ENCODE data around the gene EZH1. TPM values are rescaled to one million over a fixed set of nuclear protein-coding genes. Genes with fewer than 3 reads are reported as not detected.
A peak's percentile ranks its signal among the peaks of the same experiment; 100 is the strongest.

Gene EZH1
- total RNA-seq, 4 donors from 2014 or later, result 32.7 to 71.9 (median 43.9) TPM

DNA sequence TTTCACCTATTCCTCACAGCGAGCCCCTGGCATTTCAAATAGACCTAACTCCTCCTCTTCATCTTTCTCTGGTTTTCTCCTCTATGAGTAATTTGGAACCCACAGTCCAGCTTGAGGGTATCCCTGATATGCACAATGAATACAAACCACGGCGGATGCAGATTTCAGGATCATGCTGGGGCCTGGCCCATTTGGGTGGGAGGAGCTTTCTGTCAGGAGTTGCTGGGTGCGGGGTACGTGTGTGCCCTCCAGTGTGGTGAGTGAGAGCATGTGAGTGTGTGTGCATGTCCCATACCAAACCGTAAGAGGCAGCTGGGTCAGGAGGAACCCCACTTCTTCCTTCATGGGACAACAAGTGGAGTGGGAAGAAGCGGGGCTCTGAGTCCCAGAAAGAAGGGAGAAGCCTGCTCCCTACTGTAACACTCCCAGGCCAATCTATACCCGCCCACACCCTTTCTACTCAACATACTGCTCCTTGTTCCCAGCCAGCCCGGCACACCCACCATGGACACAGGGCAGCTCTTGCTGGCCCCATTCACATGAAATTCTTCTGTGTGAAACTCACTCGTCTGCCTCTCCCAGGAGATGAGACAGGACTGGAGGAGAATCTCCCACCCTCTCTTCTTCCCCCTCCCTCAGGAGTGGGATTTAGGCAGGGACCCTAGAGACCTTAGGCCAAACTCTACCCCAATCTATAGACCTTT lies 44.1 kb downstream of the EZH1 start:
- intact Hi-C loops (cut with DNase I; ENCODE audit: low total_unique reads), result no loop called here
- WGBS, 2 donors, result 71 to 85% methylated on average over 10 of the region's 10 CpGs
- TF ChIP-seq POLR2A (IDR thresholded peaks at IDR 0.05), result no peak
- TF ChIP-seq CTCF (IDR thresholded peaks at IDR 0.05), result no peak
- no peak for DNase-seq (ENCODE audit: low spot score in 2 of 2)
- H3K4me3 ChIP-seq (ENCODE audit: low read depth, poor library complexity, severe bottlenecking), result no peak overlapping the region

- DNase-seq (ENCODE audit: low spot score in 2 of 2), result peak in 1 of 2 donors; percentile 26
- H3K4me3 ChIP-seq (ENCODE audit: low read depth, poor library complexity, severe bottlenecking), result no peak overlapping the region
- WGBS, 2 donors, result 84 to 95% methylated on average over 4 of the region's 4 CpGs
- intact Hi-C loops (cut with DNase I; ENCODE audit: low total_unique reads), result no loop called here
- TF ChIP-seq CTCF (IDR thresholded peaks at IDR 0.05) (no peak), POLR2A (IDR thresholded peaks at IDR 0.05) (no peak)
Observed at GRCh38 chr17:42699415-42699740, 45.5 kb downstream of the EZH1 start.

DNA sequence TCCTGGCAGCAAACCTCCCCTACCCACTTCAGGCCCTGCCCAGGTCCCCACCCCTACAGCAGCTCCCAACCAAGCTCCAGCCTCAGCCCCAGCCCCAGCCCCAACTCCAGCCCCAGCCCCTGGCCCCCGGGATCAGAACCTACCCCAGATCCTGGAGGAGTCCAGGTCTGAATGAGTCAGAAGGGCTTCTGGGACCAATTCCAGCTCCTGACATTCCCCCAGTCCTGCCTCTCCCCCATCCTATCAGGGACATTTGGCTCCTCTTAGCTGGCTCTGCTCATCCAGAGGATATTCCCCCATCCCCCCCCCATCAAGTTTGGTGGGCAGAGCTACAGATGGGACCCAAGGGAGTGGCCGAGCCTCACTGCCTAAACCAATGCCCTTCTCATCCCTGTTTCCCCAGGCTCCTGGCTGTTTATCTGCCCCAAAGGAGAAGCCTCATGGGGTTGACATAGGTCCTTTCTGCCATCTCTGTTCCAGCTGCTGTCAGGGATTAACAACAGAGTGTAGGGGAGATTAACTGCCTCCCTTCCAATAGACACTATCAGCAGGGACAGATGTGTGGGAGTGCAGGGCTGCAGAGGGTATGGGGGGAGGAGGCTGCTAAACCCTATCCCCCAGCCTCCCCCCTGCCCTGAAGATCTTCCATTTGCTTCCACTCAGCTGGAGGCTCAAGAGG lies 46.0 kb downstream of the EZH1 start:
- 36 to 50% methylated on average over 2 of the region's 2 CpGs for WGBS, 2 donors
- intact Hi-C loops (cut with DNase I; ENCODE audit: low total_unique reads), result no loop called here
- no peak for DNase-seq (ENCODE audit: low spot score in 2 of 2)
- TF ChIP-seq POLR2A (IDR thresholded peaks at IDR 0.05), result no peak
- no peak for TF ChIP-seq CTCF (IDR thresholded peaks at IDR 0.05)
- no peak overlapping the region for H3K4me3 ChIP-seq (ENCODE audit: low read depth, poor library complexity, severe bottlenecking)

DNA sequence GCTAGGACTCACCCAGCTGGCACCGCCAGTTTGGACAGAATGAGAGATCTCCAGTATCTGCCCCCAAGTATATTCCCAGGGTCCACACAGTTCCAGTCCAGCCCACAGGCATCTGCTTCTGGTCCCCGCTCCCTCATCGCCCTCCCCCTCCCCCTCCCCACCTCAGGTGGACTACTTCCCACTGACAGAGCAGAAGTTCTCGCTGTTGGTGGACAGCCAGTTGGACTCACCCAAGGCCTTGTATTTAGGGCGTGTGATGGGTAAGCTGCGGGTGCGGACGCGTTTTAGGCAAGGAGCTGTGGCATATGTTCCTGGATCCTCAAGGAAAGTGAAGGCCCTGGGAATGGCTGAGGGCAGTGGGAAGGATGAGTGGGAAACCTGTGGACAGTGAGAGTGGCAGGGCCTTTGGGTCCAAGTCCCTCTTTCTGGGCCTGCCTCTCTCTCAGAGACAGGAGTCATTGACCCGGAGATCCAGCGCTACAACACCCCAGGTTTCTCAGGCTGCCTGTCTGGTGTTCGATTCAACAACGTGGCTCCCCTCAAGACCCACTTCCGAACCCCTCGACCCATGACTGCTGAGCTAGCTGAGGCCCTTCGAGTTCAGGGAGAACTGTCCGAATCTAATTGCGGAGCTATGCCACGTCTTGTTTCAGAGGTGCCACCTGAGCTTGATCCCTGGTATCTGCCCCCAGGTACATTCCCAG lies 47.6 kb downstream of the EZH1 start:
- TF ChIP-seq POLR2A (IDR thresholded peaks at IDR 0.05) (no peak), CTCF (IDR thresholded peaks at IDR 0.05) (no peak)
- H3K4me3 ChIP-seq (ENCODE audit: low read depth, poor library complexity, severe bottlenecking), result no peak overlapping the region
- no peak for DNase-seq (ENCODE audit: low spot score in 2 of 2)
- WGBS, 2 donors, result 89 to 92% methylated on average over 19 of the region's 19 CpGs
- intact Hi-C loops (cut with DNase I; ENCODE audit: low total_unique reads), result no loop called here

GRCh38 chr17:42695500-42695899 lies 49.3 kb downstream of the EZH1 start:
- WGBS, 2 donors, result 92% methylated on average over 20 of the region's 20 CpGs
- no peak for TF ChIP-seq POLR2A (IDR thresholded peaks at IDR 0.05)
- no peak for TF ChIP-seq CTCF (IDR thresholded peaks at IDR 0.05)
- intact Hi-C loops (cut with DNase I; ENCODE audit: low total_unique reads), result no loop called here
- DNase-seq (ENCODE audit: low spot score in 2 of 2), result no peak
- no peak overlapping the region for H3K4me3 ChIP-seq (ENCODE audit: low read depth, poor library complexity, severe bottlenecking)
